HG02943 (cell line): Measurements from ENCODE around the gene AATK.

ENCODE experiments used
- ATAC-seq: cut with Tn5 transposase; IDR thresholded peaks from one replicate; pipeline ENCODE4 v1.9.1; 2021; ENCODE audit warnings: mild to moderate bottlenecking, low read depth, moderate library complexity; ENCODE audit not compliant: unreplicated experiment

AATK gene

GRCh38 chr17:81197409-81197795 is 31.4 kb upstream of the AATK start:
- no peak for ATAC-seq

GRCh38 chr17:81196505-81197408 is 30.7 kb upstream of the AATK start:
- ATAC-seq = no peak

GRCh38 chr17:81195941-81196495 is 30.0 kb upstream of the AATK start:
- ATAC-seq = no peak

GRCh38 chr17:81194941-81195901 is 29.2 kb upstream of the AATK start:
- no peak for ATAC-seq

GRCh38 chr17:81194225-81194760 is 28.3 kb upstream of the AATK start:
- ATAC-seq = no peak

GRCh38 chr17:81193470-81194224 is 27.6 kb upstream of the AATK start:
- no peak for ATAC-seq

- no peak for ATAC-seq
Observed at GRCh38 chr17:81193051-81193410, 27.0 kb upstream of the AATK start.

- no peak for ATAC-seq
Observed at GRCh38 chr17:81192386-81193050, 26.5 kb upstream of the AATK start.

- ATAC-seq = no peak
Observed at GRCh38 chr17:81191646-81192045, 25.6 kb upstream of the AATK start.

GRCh38 chr17:81191116-81191515 is 25.1 kb upstream of the AATK start:
- no peak for ATAC-seq

- no peak for ATAC-seq
Observed at GRCh38 chr17:81190591-81190990, 24.6 kb upstream of the AATK start.

GRCh38 chr17:81189670-81190530 is 23.9 kb upstream of the AATK start:
- ATAC-seq = no peak

- no peak for ATAC-seq
Observed at GRCh38 chr17:81189016-81189415, 23.0 kb upstream of the AATK start.

- ATAC-seq = no peak
Observed at GRCh38 chr17:81188491-81188840, 22.4 kb upstream of the AATK start.

- ATAC-seq = no peak
Observed at GRCh38 chr17:81187586-81188490, 21.8 kb upstream of the AATK start.

GRCh38 chr17:81187120-81187519 is 21.1 kb upstream of the AATK start:
- ATAC-seq = no peak

- ATAC-seq = no peak
Observed at GRCh38 chr17:81186203-81186602, 20.2 kb upstream of the AATK start.

- no peak for ATAC-seq
Observed at GRCh38 chr17:81184555-81184954, 18.5 kb upstream of the AATK start.
